GM12864 (cell line): Measurements from ENCODE around the gene CAMK2A.

Experiments used
- DNase-seq: peaks from one replicate; pipeline ENCODE4 v3.0.0-alpha.2; 2011; ENCODE audit warnings: low read depth
- H3K4me3 ChIP-seq: 2 replicates; pipeline ENCODE4 v1.5.1; 2011; ENCODE audit warnings: mild to moderate bottlenecking, low read depth, low read length, control low read depth
- TF ChIP-seq, protein P1 (sequence below): IDR thresholded peaks from 2 replicates; pipeline ENCODE4 v1.5.1; 2011; ENCODE audit warnings: low read depth, mild to moderate bottlenecking, moderate library complexity, low read length, control low read depth, inconsistent platforms; ENCODE audit errors: missing control alignments

CAMK2A gene

DNA sequence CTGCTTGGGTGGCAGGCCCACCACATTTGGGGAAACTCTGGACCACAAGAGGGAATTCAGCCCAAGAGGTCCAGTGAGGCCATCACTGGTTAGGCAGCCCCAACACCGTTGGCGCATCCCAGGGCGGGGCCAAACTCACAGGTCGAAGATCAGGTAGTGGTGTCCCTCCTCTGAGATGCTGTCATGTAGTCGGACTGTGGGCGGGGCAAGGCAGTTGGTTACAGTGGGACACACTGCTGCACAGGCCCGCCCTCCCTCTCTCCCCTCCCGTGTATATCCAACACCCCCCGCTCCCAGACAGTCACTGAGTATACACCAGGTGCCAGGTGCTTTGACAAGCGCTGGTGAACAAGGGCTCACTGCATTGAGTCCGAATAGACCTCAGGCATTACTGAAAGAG lies 32.1 kb downstream of the CAMK2A start:
- no peak for DNase-seq
- TF ChIP-seq, protein P1, sequence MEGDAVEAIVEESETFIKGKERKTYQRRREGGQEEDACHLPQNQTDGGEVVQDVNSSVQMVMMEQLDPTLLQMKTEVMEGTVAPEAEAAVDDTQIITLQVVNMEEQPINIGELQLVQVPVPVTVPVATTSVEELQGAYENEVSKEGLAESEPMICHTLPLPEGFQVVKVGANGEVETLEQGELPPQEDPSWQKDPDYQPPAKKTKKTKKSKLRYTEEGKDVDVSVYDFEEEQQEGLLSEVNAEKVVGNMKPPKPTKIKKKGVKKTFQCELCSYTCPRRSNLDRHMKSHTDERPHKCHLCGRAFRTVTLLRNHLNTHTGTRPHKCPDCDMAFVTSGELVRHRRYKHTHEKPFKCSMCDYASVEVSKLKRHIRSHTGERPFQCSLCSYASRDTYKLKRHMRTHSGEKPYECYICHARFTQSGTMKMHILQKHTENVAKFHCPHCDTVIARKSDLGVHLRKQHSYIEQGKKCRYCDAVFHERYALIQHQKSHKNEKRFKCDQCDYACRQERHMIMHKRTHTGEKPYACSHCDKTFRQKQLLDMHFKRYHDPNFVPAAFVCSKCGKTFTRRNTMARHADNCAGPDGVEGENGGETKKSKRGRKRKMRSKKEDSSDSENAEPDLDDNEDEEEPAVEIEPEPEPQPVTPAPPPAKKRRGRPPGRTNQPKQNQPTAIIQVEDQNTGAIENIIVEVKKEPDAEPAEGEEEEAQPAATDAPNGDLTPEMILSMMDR, result no peak

DNA sequence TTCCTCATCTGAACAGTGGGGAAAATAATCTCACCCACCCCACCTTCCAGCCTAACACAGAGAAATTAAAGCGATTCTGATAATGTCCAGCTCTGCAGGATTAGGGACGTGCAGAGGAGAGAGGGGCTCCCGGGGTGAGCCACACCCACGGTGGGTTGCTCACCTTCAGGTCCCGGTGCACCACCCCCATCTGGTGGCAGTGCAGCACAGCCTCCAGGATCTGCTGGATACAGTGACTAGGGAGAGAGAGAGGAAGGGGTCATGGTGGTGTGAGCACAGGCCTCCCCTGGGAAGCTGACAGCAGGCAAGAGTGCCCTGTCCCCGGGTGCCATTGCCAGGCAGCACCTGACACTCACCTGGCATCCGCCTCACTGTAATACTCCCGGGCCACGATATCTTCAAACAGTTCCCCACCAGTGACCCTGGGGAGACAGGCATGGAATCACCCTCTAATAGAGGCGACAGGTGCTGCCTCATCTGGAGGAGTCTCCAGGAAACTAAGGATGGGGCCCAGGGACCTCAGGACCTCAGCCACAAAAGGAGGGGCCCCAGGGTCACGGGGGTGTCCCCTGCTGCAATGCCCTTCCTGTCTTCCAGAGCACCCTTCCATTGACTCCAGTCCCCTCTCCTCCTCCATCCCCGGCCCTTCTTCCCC lies 33.0 kb downstream of the CAMK2A start:
- DNase-seq, result no peak
- TF ChIP-seq, protein P1, result no peak
- no peak overlapping the region for H3K4me3 ChIP-seq

More for the DNA sequence above, 32.1 kb downstream of the CAMK2A start:
- H3K4me3 ChIP-seq, result no peak overlapping the region

DNA sequence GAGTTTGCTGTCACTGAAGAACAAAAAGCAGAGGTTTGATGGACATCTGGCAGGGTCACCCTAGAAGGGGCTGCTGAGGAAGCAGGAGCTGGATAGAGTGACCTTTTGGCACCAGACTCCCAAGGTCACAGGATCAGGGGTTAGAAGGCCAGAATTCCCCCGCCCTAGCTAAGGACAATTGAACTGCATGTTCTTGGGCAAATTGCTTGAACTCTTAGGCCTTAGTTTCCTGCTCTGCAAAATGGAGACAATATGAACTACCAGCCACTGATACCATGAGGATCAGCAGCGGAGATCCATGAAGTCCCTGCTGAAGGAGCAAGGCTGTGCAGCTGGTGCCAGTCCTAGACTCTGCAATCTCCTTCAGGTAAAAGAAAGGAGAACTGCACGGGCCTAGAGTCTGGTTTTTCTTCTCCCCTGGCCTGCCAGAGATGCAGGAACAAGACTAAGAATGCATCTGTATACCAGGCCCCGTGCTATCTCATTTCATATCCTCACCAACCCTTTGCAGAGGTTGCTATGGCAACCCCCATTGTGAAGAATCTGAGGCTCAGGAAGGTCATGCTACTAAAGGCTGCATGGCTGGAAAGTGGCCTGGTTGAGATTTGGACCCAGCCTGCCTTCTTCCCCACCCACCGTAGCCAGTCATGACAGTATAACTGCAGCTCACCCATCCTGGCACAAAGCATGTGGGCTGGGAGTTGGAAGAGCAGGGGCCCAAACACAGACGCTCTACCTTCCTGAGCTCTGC lies 33.7 kb downstream of the CAMK2A start:
- no peak for DNase-seq
- TF ChIP-seq, protein P1, result no peak
- no peak overlapping the region for H3K4me3 ChIP-seq

DNA sequence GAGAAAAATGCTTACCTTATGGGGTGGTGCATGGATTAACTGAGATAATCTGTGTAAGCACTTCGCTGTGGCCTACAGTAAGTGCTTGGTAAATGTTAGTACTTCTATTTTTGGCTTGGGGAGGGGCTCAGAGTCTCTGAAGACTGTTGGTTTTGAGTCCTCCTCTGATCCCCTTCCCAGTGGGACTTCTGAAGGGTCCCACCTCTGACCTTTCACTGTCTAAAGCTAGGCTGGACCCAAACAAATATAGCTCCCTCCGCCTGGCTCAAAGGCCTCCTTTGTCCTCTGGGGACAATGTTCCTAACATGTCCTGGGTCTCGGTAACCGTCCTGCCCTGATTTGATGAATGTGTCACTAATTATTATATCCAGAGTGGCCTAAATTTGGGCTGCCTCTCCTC lies 34.8 kb downstream of the CAMK2A start:
- no peak overlapping the region for H3K4me3 ChIP-seq
- TF ChIP-seq, protein P1, result no peak
- no peak for DNase-seq

DNA sequence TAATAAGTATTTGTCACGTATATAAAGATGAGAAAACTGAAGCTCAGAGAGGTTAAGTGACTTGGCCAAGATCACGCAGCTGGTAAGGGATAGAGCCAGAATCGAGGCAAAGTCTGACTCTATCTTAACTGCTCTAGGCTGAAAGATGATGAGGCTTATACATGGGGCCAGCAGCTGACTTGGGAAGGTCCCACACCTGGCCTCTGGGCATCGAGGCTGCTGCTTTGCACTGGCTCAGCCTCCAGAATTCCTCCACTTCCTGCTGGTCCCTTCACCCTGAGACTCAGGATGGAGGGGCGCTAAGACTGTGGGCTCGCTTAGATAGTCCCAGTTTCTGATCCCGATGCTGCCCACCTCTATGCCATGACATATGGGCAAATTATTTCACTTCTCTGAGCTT lies 35.2 kb downstream of the CAMK2A start:
- TF ChIP-seq, protein P1, result no peak
- DNase-seq, result no peak
- H3K4me3 ChIP-seq, result no peak overlapping the region

DNA sequence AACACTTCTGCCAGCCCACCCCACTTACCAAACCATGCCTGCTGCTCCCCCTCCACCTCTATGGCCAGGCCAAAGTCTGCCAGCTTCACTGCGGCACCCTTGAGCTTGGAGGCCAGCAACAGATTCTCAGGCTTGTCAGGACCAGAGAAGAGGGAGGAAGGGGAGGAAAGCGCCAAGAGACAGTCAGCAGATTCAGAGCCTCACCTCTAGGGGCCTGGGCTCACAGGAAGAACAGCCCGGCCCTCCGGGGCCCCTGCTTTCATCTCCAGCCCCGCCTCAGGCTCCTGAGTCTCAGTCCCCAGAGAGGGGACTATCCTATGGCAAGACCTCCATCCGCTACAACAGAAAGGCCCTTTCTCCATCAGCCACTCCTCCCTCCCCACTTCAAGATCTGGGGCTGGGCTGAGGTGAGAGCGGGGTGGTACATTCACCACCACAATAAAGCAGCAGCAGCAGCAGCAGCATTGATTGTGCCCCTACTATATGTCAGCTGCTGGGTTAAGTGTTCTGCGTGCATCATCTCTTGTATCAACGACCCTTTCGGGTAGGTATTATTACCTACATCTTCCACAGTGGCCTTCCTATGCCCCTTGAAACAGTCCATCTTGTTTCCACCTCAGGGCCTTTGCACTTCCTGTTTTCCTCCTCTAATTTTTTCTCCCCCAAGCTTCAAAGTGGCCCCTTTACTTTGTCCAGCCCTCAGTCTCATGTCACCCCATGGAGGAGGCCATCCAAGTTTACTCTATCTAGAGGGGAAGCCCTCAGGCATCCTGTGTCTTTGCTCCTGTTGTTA lies 36.0 kb downstream of the CAMK2A start:
- DNase-seq, result no peak
- H3K4me3 ChIP-seq, result no peak overlapping the region
- TF ChIP-seq, protein P1, result peak; percentile 17
